ENCODE data around the gene MAGIX.

The MAGIX gene

DNA sequence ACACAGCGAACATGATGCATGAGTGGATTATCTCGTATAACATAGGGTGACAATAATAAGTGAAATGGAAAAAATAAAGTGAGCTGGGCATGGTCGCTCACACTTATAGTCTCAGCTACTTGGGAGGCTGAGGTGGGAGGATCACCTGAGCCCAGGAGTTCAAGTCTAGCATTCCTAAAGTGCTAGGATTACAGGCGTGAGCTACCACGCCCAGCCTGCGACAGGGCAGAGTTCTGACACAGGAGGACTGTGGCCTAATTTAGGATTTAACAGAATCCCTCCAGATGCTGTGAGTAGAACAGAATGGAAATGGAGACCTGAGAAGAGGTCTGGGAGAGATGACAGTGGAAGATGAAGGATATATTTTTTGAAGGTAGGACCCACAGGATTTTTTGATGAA is 27.0 kb downstream of the MAGIX start:
- peak overlapping the region; percentile 67 for H3K4me3 ChIP-seq (replicated peaks; ENCODE audit: low read depth, low read length)

GRCh38 chrX:49190821-49191573 is 28.4 kb downstream of the MAGIX start:
- Histone ChIP-seq H3K4me3 (replicated peaks; ENCODE audit: low read depth, low read length) (peak overlapping the region; percentile 75), H3K27me3 (replicated peaks; ENCODE audit: control insufficient read depth, insufficient read depth, low read length) (no peaks in the 10 kb centered on the region), H3K36me3 (ENCODE audit: control insufficient read depth, insufficient read depth, low read length) (no peaks in the 10 kb centered on the region)
- TF ChIP-seq, protein P1, sequence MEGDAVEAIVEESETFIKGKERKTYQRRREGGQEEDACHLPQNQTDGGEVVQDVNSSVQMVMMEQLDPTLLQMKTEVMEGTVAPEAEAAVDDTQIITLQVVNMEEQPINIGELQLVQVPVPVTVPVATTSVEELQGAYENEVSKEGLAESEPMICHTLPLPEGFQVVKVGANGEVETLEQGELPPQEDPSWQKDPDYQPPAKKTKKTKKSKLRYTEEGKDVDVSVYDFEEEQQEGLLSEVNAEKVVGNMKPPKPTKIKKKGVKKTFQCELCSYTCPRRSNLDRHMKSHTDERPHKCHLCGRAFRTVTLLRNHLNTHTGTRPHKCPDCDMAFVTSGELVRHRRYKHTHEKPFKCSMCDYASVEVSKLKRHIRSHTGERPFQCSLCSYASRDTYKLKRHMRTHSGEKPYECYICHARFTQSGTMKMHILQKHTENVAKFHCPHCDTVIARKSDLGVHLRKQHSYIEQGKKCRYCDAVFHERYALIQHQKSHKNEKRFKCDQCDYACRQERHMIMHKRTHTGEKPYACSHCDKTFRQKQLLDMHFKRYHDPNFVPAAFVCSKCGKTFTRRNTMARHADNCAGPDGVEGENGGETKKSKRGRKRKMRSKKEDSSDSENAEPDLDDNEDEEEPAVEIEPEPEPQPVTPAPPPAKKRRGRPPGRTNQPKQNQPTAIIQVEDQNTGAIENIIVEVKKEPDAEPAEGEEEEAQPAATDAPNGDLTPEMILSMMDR (IDR thresholded peaks at IDR 0.05; ENCODE audit: insufficient read depth, low read length, poor library complexity, severe bottlenecking): no peak
- DNase-seq (ENCODE audit: extremely low read depth, insufficient read length): peak; percentile 89

More for the DNA sequence above, 27.0 kb downstream of the MAGIX start:
- Histone ChIP-seq H3K36me3 (ENCODE audit: control insufficient read depth, insufficient read depth, low read length) (no peaks in the 10 kb centered on the region), H3K27me3 (replicated peaks; ENCODE audit: control insufficient read depth, insufficient read depth, low read length) (no peaks in the 10 kb centered on the region)
- TF ChIP-seq, protein P1 (IDR thresholded peaks at IDR 0.05; ENCODE audit: insufficient read depth, low read length, poor library complexity, severe bottlenecking): no peak
- DNase-seq (ENCODE audit: extremely low read depth, insufficient read length): no peak

- TF ChIP-seq, protein P1 (IDR thresholded peaks at IDR 0.05; ENCODE audit: insufficient read depth, low read length, poor library complexity, severe bottlenecking): no peak
Measured at GRCh38 chrX:49191574-49192011, 29.0 kb downstream of the MAGIX start.

GRCh38 chrX:49192722-49193328 is 30.3 kb downstream of the MAGIX start:
- H3K27me3 ChIP-seq (replicated peaks; ENCODE audit: control insufficient read depth, insufficient read depth, low read length): no peaks in the 10 kb centered on the region
- no peak for DNase-seq (ENCODE audit: extremely low read depth, insufficient read length)
- no peak overlapping the region for H3K4me3 ChIP-seq (replicated peaks; ENCODE audit: low read depth, low read length)
- no peaks in the 10 kb centered on the region for H3K36me3 ChIP-seq (ENCODE audit: control insufficient read depth, insufficient read depth, low read length)
- TF ChIP-seq, protein P1 (IDR thresholded peaks at IDR 0.05; ENCODE audit: insufficient read depth, low read length, poor library complexity, severe bottlenecking): peak; percentile 70

More at GRCh38 chrX:49191574-49192011, 29.0 kb downstream of the MAGIX start:
- no peaks in the 10 kb centered on the region for H3K27me3 ChIP-seq (replicated peaks; ENCODE audit: control insufficient read depth, insufficient read depth, low read length)
- no peak for DNase-seq (ENCODE audit: extremely low read depth, insufficient read length)
- no peaks in the 10 kb centered on the region for H3K36me3 ChIP-seq (ENCODE audit: control insufficient read depth, insufficient read depth, low read length)
- peak overlapping the region; percentile 75 for H3K4me3 ChIP-seq (replicated peaks; ENCODE audit: low read depth, low read length)

- TF ChIP-seq, protein P1 (IDR thresholded peaks at IDR 0.05; ENCODE audit: insufficient read depth, low read length, poor library complexity, severe bottlenecking): no peak
- H3K4me3 ChIP-seq (replicated peaks; ENCODE audit: low read depth, low read length): no peak overlapping the region
- H3K27me3 ChIP-seq (replicated peaks; ENCODE audit: control insufficient read depth, insufficient read depth, low read length): no peaks in the 10 kb centered on the region
- DNase-seq (ENCODE audit: extremely low read depth, insufficient read length): no peak
- no peaks in the 10 kb centered on the region for H3K36me3 ChIP-seq (ENCODE audit: control insufficient read depth, insufficient read depth, low read length)
Measured at GRCh38 chrX:49193542-49193964, 31.0 kb downstream of the MAGIX start.
